Right atrium auricular region (tissue), 2 donors: Measurements from ENCODE around the gene NAB2. TPM values are rescaled to one million over a fixed set of nuclear protein-coding genes. Genes with fewer than 3 reads are reported as not detected.

Experiments
- DNase-seq: peaks from one replicate; pipeline ENCODE4 v3.0.0-alpha.2; 2019; ENCODE audit warnings: low spot score
- H3K27ac ChIP-seq, 2 donors: fragments of 200-600 bp; sonication (generic); 1 replicate in 1 of 2; 2 replicates in 1 of 2; pipeline ENCODE4 v1.5.1; 2016 to 2019
- H3K27me3 ChIP-seq, 2 donors: fragments of 200-600 bp; sonication (generic); one replicate each; pipeline versions ENCODE4 v1.5.1 to v1.6.0; 2017 to 2019
- H3K36me3 ChIP-seq: fragments of 200-600 bp; sonication (generic); one replicate; pipeline ENCODE4 v1.5.1; 2016
- H3K4me1 ChIP-seq, 2 donors: fragments of 200-600 bp; sonication (generic); one replicate each; pipeline versions ENCODE4 v1.5.1 to v1.6.0; 2017 to 2019
- H3K4me3 ChIP-seq, 2 donors: fragments of 200-600 bp; sonication (generic); 1 replicate in 1 of 2; 2 replicates in 1 of 2; pipeline ENCODE4 v1.5.1; 2017 to 2019; ENCODE audit warnings: mild to moderate bottlenecking in 1 of 2, moderate library complexity in 1 of 2
- H3K9me3 ChIP-seq, 2 donors: fragments of 200-600 bp; sonication (generic); one replicate each; pipeline ENCODE4 v1.5.1; 2019
- total RNA-seq, 2 donors: library from RNA; depleted of rRNA; stranded (reverse); fragments of >200 nt; gene quantifications; one replicate each; pipeline ENCODE4 v1.1.0, GENCODE V29; 2016
- TF ChIP-seq, protein P1 (sequence below), 2 donors: fragments of 200-600 bp; sonication (generic); IDR thresholded peaks; one replicate each; pipeline ENCODE4 v1.5.1; 2019; ENCODE audit warnings: antibody characterized with exemption in 2 of 2

Gene NAB2
- total RNA-seq, 2 donors from 2014 or later, result 9.0 to 21.1 TPM

DNA sequence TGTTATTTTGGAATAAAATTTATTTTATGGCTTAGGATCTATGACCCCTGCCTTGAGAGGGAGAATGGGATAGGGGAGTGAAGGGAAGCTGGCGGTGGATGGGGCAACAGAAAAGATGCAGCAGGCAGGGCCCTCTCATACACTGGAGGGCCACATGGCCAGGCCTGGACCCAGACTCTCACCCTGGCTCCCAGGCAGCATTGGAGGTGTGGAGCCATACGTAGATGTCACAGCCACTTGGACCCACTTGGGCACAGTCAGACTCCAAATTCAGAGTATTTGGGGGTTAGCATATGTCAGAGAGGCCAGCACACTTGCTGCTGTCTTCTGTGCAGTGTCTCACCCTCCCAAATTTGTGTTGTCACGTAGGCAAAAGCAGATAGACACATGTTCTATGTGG is 6.5 kb downstream of the NAB2 start:
- H3K27me3 ChIP-seq, result no peaks in the 10 kb centered on the region
- no peak for DNase-seq
- peaks cover 72% of the 10 kb centered on the region for H3K36me3 ChIP-seq
- peaks cover 0 to 44% of the 10 kb centered on the region in 2 donors for H3K4me1 ChIP-seq
- H3K9me3 ChIP-seq, result no peaks in the 10 kb centered on the region
- H3K27ac ChIP-seq, result no peak overlapping the region
- TF ChIP-seq, protein P1, sequence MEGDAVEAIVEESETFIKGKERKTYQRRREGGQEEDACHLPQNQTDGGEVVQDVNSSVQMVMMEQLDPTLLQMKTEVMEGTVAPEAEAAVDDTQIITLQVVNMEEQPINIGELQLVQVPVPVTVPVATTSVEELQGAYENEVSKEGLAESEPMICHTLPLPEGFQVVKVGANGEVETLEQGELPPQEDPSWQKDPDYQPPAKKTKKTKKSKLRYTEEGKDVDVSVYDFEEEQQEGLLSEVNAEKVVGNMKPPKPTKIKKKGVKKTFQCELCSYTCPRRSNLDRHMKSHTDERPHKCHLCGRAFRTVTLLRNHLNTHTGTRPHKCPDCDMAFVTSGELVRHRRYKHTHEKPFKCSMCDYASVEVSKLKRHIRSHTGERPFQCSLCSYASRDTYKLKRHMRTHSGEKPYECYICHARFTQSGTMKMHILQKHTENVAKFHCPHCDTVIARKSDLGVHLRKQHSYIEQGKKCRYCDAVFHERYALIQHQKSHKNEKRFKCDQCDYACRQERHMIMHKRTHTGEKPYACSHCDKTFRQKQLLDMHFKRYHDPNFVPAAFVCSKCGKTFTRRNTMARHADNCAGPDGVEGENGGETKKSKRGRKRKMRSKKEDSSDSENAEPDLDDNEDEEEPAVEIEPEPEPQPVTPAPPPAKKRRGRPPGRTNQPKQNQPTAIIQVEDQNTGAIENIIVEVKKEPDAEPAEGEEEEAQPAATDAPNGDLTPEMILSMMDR (IDR thresholded peaks at IDR 0.05), result no peak
- no peak overlapping the region for H3K4me3 ChIP-seq

DNA sequence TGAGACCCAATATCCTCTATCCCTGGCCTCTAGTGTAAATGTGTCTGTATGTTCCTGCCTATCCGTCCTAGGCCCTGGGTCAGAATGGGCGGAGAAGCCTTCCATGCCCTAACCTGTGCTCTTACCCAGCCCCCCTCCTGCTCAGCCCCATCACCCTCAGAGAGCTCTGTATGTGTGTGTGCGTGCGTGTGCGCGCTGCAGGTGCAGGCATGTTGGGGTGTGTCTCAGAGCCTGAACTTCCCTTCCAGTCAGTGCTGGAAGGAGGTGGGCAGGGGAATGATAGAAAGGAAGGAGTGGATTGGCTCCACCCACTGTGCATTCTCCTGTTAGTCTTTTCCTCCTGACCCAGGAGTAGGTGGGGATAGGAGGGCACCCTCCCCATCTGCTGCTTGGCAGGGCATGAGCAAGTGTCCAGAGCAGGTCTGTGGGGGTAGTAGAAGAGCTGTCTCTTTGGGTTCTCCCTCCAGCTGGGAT is 7.2 kb downstream of the NAB2 start:
- TF ChIP-seq, protein P1 (IDR thresholded peaks at IDR 0.05), result no peak
- H3K4me3 ChIP-seq, result no peak overlapping the region
- no peaks in the 10 kb centered on the region for H3K27me3 ChIP-seq
- peaks cover 0 to 38% of the 10 kb centered on the region in 2 donors for H3K4me1 ChIP-seq
- H3K9me3 ChIP-seq, result no peaks in the 10 kb centered on the region
- DNase-seq, result no peak
- no peak overlapping the region for H3K27ac ChIP-seq
- peaks cover 70% of the 10 kb centered on the region for H3K36me3 ChIP-seq

DNA sequence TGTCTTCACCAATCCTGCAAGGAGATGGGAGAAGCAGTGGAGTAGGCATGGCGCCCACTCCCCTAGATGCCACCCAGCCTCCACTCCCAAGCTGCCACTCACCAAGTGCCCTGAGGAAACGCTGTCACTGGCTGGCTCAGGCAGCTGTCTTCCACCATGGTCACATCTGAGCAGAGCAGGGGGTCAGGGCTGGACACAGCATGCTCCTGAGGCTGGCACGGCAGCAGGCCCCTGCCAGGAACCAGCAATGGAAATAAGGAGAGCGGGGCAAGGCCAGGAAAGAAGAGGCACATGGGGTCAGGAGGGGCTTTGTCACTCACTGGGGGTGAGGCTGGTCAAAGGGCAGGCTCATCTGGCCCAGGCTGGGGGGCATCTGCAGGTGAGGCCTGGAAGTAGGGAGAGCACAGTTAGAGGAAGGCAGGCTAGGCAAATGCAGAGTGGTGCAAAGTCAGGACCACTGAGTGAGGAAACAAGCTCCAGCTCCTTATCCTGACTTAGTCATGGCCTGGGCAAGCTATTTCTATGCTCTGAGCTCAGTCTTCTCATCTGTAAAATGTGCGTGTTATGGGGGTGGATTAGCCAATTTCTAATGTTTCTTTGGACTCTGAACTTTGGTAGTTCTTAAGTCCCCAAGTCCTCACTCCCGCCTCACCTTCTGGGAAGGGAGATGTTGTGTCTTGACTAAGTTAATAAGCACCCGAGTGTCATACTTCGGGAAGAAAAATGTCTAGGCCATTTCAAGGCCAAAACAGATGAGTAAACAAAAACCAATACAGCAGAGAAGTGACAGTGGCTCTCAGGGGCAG is 8.0 kb downstream of the NAB2 start:
- DNase-seq, result no peak
- H3K9me3 ChIP-seq, result no peaks in the 10 kb centered on the region
- no peak overlapping the region for H3K27ac ChIP-seq
- H3K4me1 ChIP-seq, result peaks cover 0 to 29% of the 10 kb centered on the region in 2 donors
- TF ChIP-seq, protein P1 (IDR thresholded peaks at IDR 0.05), result no peak
- no peak overlapping the region for H3K4me3 ChIP-seq
- H3K36me3 ChIP-seq, result peaks cover 64% of the 10 kb centered on the region
- no peaks in the 10 kb centered on the region for H3K27me3 ChIP-seq

DNA sequence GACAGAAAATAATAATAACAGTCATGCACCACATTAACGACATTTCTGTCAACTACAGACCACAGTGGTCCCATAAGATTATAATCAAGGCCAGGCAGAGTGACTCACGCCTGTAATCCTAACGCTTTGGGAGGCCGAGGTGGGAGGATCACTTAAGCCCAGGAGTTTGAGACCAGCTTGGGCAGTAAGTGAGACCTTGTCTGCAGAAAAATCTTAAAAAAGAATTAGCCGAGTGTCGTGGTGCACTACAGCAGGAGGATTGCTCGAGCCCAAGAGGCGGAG is 8.6 kb downstream of the NAB2 start:
- Histone ChIP-seq H3K4me1 (peaks cover 0 to 24% of the 10 kb centered on the region in 2 donors), H3K27ac (no peak overlapping the region), H3K36me3 (peaks cover 62% of the 10 kb centered on the region), H3K27me3 (no peaks in the 10 kb centered on the region), H3K9me3 (no peaks in the 10 kb centered on the region), H3K4me3 (no peak overlapping the region)
- DNase-seq, result no peak
- TF ChIP-seq, protein P1 (IDR thresholded peaks at IDR 0.05), result no peak

DNA sequence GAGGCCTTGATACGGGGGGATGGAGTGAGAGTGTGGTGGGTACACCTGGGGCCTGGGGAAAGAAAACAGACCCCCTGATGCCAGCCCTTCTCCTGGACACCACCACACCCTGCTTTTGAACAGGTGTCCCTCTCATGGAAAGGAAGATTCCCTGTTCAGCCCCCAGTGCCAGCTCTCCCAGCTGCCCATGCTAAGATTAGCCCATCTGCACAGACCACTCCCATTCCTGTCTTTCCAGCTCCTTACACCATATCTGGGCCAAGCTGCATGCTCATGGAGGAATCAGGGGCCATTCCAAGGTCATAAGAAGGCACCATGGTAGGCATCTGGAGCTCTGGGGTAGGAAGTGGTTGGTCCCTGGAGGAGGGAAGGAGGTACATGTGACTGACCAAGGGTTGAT is 9.6 kb downstream of the NAB2 start:
- TF ChIP-seq, protein P1 (IDR thresholded peaks at IDR 0.05), result no peak
- Histone ChIP-seq H3K27me3 (no peaks in the 10 kb centered on the region), H3K9me3 (no peaks in the 10 kb centered on the region), H3K4me1 (peaks cover 0 to 13% of the 10 kb centered on the region in 2 donors), H3K27ac (no peak overlapping the region), H3K4me3 (no peak overlapping the region), H3K36me3 (peaks cover 58% of the 10 kb centered on the region)
- DNase-seq, result no peak
